Measurements from ENCODE around the gene SMYD3. TPM values are rescaled to one million over a fixed set of nuclear protein-coding genes. Genes with fewer than 3 reads are reported as not detected.

SMYD3 gene
- total RNA-seq, 2 donors from 2014 or later: 23.8 to 34.0 TPM

GRCh38 chr1:245880754-245881403 lies 626.2 kb downstream of the SMYD3 start:
- H3K4me1 Mint-ChIP-seq: no peaks in the 10 kb centered on the region
- H3K4me3 Mint-ChIP-seq: no peak overlapping the region
- H3K36me3 Mint-ChIP-seq (ENCODE audit: low read depth): no peaks in the 10 kb centered on the region
- no peak for ATAC-seq (replicated peaks)
- H3K27me3 Mint-ChIP-seq: no peaks in the 10 kb centered on the region
- H3K27ac Mint-ChIP-seq: no peak overlapping the region
- no peaks in the 10 kb centered on the region for H3K9me3 Mint-ChIP-seq

- Mint-ChIP-seq H3K27ac (no peak overlapping the region), H3K36me3 (ENCODE audit: low read depth) (no peaks in the 10 kb centered on the region), H3K9me3 (no peaks in the 10 kb centered on the region), H3K4me1 (no peaks in the 10 kb centered on the region), H3K27me3 (no peaks in the 10 kb centered on the region), H3K4me3 (no peak overlapping the region)
- ATAC-seq (replicated peaks): no peak
These were observed 628.0 kb downstream of the SMYD3 start for GRCh38 chr1:245879091-245879490.

GRCh38 chr1:245878585-245878984 lies 628.5 kb downstream of the SMYD3 start:
- no peaks in the 10 kb centered on the region for H3K9me3 Mint-ChIP-seq
- no peaks in the 10 kb centered on the region for H3K36me3 Mint-ChIP-seq (ENCODE audit: low read depth)
- no peaks in the 10 kb centered on the region for H3K4me1 Mint-ChIP-seq
- ATAC-seq (replicated peaks): no peak
- H3K4me3 Mint-ChIP-seq: no peak overlapping the region
- H3K27me3 Mint-ChIP-seq: no peaks in the 10 kb centered on the region
- H3K27ac Mint-ChIP-seq: no peak overlapping the region

DNA sequence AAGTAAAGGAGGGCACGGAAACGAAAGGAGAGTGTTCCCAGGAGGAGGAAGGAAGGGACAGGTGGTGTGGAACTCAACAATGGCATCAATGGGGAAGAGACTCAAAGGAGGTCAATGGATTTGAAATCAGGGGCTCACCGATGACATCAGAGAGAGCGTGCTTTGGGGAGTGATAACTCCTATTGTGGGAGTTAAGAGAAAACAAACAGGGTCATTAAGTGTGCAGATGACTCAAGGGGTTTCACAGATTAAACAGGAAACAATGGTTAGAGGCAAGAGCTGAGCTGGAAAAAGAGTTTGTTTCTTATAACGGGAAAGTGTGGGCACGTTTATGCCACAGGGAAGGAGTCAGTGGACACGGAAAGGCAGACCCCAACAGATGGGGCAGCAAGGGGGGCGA lies 629.1 kb downstream of the SMYD3 start:
- no peaks in the 10 kb centered on the region for H3K27me3 Mint-ChIP-seq
- ATAC-seq (replicated peaks): no peak
- H3K36me3 Mint-ChIP-seq (ENCODE audit: low read depth): no peaks in the 10 kb centered on the region
- no peak overlapping the region for H3K27ac Mint-ChIP-seq
- H3K4me3 Mint-ChIP-seq: no peak overlapping the region
- H3K9me3 Mint-ChIP-seq: no peaks in the 10 kb centered on the region
- no peaks in the 10 kb centered on the region for H3K4me1 Mint-ChIP-seq

DNA sequence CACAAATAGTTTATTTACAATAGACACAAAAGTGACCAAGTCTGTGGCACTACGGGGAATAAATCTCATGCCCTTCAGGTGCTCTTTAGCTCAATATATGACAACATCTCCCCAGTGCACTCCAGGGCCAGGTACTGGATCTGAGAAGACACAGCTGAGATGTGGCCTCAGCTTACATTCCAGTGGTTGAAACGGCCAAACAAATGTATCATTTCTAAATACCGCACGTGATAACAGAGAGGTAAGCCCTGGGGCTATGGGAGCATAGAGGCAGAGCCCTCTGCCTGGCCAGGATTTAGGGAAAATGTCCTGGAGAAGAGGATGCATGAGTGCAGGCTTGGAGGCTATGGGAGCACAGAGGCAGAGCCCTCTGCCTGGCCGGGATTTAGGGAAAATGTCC lies 630.5 kb downstream of the SMYD3 start:
- H3K27ac Mint-ChIP-seq: no peak overlapping the region
- H3K36me3 Mint-ChIP-seq (ENCODE audit: low read depth): no peaks in the 10 kb centered on the region
- no peak overlapping the region for H3K4me3 Mint-ChIP-seq
- H3K9me3 Mint-ChIP-seq: no peaks in the 10 kb centered on the region
- H3K27me3 Mint-ChIP-seq: no peaks in the 10 kb centered on the region
- ATAC-seq (replicated peaks): no peak
- no peaks in the 10 kb centered on the region for H3K4me1 Mint-ChIP-seq

DNA sequence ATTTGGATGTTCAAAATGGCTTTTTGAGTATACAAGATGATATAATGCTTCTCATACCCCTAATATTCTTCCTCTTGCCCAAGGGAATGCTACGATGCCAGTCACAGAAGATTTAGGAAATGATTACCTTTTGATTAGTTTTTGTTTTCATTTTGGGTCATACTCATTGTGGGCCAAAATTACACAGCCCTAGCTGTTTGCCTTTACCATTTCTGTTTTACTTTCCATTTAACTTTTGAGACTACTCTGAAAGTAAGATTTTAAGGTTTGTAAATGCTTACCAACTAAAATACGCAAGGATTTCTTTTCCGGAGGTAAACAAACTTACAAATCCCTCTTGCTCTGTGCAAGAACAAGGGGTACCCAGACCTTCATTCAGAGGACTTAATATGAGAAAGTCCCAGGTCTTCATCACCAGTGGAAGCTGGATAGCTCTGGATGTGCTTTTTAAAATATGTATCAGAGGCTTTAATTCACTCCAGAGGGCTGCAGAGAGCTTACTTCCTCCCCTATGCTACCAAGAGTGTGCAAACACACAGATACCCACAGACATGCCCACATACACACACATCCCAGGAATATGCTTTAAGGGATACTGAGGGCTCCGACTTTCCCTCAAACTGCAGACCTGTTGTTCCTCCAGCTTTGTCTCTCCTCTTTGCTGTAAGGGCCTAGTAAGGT lies 631.4 kb downstream of the SMYD3 start:
- H3K36me3 Mint-ChIP-seq (ENCODE audit: low read depth): no peaks in the 10 kb centered on the region
- H3K27me3 Mint-ChIP-seq: no peaks in the 10 kb centered on the region
- H3K9me3 Mint-ChIP-seq: no peaks in the 10 kb centered on the region
- no peak overlapping the region for H3K4me3 Mint-ChIP-seq
- H3K4me1 Mint-ChIP-seq: no peaks in the 10 kb centered on the region
- no peak for ATAC-seq (replicated peaks)
- no peak overlapping the region for H3K27ac Mint-ChIP-seq

DNA sequence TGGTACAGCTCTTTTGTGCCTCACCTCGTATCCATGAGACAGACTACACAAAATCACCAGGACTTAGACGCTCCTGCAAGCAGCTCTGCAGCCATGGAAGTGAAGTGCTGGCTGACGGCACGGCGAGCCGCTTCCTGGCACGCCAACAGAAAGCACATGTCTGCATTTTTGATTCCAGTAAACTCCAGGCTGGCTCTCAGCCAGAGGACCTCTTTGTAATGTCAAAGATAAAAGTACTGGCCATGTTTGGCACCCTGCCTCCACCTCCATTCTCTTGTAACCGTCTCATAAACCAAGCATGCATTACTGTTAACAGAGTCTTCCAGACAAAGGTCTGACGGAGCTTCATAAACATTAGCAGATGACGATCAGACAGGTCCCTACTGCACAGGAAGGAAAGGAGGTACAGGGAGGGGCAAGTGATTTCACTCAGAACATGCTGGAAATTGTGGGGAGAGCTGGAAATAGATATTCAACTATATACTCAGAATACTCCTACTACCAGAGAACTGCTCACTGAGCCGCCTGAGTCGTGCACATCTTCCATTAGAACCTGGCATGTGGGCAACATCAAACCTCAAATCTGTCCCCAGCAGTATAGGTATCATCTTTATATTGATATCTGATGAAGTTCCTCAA lies 632.0 kb downstream of the SMYD3 start:
- Mint-ChIP-seq H3K4me3 (no peak overlapping the region), H3K27ac (no peak overlapping the region), H3K36me3 (ENCODE audit: low read depth) (no peaks in the 10 kb centered on the region), H3K4me1 (no peaks in the 10 kb centered on the region), H3K9me3 (no peaks in the 10 kb centered on the region), H3K27me3 (no peaks in the 10 kb centered on the region)
- ATAC-seq (replicated peaks): no peak

GRCh38 chr1:245873883-245874671 lies 633.0 kb downstream of the SMYD3 start:
- H3K36me3 Mint-ChIP-seq (ENCODE audit: low read depth): no peaks in the 10 kb centered on the region
- H3K9me3 Mint-ChIP-seq: no peaks in the 10 kb centered on the region
- no peak overlapping the region for H3K27ac Mint-ChIP-seq
- no peaks in the 10 kb centered on the region for H3K4me1 Mint-ChIP-seq
- H3K4me3 Mint-ChIP-seq: no peak overlapping the region
- no peaks in the 10 kb centered on the region for H3K27me3 Mint-ChIP-seq
- no peak for ATAC-seq (replicated peaks)

DNA sequence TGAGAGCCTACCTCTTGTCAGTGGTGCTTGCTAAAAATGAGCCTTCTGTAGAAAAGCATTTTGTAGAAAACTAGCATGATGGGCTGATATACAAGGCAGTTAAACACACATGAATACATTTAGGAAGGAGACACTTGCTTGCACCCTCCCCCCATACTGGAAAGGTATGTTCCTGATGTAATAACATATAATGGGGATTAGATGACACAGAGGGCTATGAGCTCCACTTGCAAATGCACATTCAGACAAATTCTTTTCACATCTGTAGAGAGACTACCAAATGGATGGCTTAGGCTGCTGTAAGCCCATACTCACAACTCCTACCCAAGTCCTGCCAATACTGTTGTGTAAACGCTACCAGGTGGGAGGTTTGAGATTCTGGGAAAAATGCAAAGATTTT lies 634.0 kb downstream of the SMYD3 start:
- no peaks in the 10 kb centered on the region for H3K4me1 Mint-ChIP-seq
- H3K27me3 Mint-ChIP-seq: no peaks in the 10 kb centered on the region
- ATAC-seq (replicated peaks): no peak
- no peaks in the 10 kb centered on the region for H3K9me3 Mint-ChIP-seq
- no peak overlapping the region for H3K27ac Mint-ChIP-seq
- no peaks in the 10 kb centered on the region for H3K36me3 Mint-ChIP-seq (ENCODE audit: low read depth)
- H3K4me3 Mint-ChIP-seq: no peak overlapping the region

DNA sequence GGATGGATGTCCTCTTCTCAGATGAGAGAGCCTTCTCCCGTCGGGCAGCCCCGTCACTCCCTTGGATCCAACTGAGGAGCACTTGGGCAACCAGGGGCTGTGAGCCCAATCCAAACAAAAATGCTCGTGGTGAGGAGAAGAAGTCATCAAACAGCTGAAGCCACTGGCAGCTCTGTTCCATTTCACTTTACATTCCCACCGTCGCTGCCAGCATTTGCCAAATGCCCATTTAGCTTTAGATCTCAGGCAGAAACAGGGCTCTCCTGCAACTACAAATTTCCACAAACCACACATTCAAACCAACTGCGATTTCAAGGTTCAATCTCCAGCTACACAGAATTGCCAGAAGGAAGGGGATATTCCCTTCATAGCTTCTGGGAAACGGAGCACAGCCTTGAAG lies 634.6 kb downstream of the SMYD3 start:
- no peak overlapping the region for H3K4me3 Mint-ChIP-seq
- no peak for ATAC-seq (replicated peaks)
- no peaks in the 10 kb centered on the region for H3K36me3 Mint-ChIP-seq (ENCODE audit: low read depth)
- H3K4me1 Mint-ChIP-seq: no peaks in the 10 kb centered on the region
- no peak overlapping the region for H3K27ac Mint-ChIP-seq
- no peaks in the 10 kb centered on the region for H3K27me3 Mint-ChIP-seq
- no peaks in the 10 kb centered on the region for H3K9me3 Mint-ChIP-seq

DNA sequence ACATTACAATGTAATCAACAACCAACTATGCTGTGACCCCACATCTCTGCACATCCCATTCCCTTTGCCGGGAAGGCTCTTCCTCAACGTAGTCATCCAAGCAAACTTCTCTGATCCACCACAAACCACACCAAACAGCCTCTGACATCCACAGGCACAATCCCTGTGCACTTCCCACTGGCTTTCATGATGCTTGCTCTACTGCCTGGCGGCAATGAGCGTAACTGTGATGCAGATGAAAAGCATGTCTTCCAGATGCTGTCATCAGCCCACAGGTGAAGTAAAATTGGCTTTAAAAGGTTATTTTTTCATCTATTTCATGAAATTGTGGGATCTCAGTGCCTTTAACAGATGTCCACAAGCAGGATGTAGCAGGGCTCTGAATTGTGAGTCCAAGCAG lies 635.2 kb downstream of the SMYD3 start:
- Mint-ChIP-seq H3K4me3 (no peak overlapping the region), H3K27me3 (no peaks in the 10 kb centered on the region), H3K36me3 (ENCODE audit: low read depth) (no peaks in the 10 kb centered on the region), H3K9me3 (no peaks in the 10 kb centered on the region), H3K4me1 (no peaks in the 10 kb centered on the region), H3K27ac (no peak overlapping the region)
- no peak for ATAC-seq (replicated peaks)

GRCh38 chr1:245871191-245871590 lies 635.9 kb downstream of the SMYD3 start:
- no peak overlapping the region for H3K4me3 Mint-ChIP-seq
- no peak overlapping the region for H3K27ac Mint-ChIP-seq
- ATAC-seq (replicated peaks): no peak
- no peaks in the 10 kb centered on the region for H3K36me3 Mint-ChIP-seq (ENCODE audit: low read depth)
- no peaks in the 10 kb centered on the region for H3K4me1 Mint-ChIP-seq
- H3K27me3 Mint-ChIP-seq: no peaks in the 10 kb centered on the region
- H3K9me3 Mint-ChIP-seq: no peaks in the 10 kb centered on the region

DNA sequence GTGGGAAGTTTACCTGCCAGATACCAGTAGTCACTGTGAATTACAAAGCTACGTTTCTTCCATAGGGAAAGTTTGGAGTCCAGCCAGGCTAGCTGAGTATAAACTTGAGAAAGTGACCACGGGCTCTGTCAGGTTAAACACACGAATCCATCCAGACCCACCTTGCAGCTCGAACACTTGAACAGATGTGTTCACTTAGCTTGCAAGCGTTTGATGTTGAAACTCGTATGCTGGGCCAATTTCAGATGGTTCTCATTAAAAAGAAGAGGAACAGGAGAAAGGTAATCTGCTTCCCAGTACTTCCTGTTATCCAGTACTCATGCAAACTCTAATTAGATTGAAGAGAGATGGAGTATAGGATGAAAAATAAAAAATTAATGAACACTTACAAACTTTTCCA lies 636.4 kb downstream of the SMYD3 start:
- H3K27me3 Mint-ChIP-seq: no peaks in the 10 kb centered on the region
- no peak overlapping the region for H3K4me3 Mint-ChIP-seq
- no peak for ATAC-seq (replicated peaks)
- H3K4me1 Mint-ChIP-seq: no peaks in the 10 kb centered on the region
- no peaks in the 10 kb centered on the region for H3K9me3 Mint-ChIP-seq
- H3K27ac Mint-ChIP-seq: no peak overlapping the region
- H3K36me3 Mint-ChIP-seq (ENCODE audit: low read depth): no peaks in the 10 kb centered on the region

DNA sequence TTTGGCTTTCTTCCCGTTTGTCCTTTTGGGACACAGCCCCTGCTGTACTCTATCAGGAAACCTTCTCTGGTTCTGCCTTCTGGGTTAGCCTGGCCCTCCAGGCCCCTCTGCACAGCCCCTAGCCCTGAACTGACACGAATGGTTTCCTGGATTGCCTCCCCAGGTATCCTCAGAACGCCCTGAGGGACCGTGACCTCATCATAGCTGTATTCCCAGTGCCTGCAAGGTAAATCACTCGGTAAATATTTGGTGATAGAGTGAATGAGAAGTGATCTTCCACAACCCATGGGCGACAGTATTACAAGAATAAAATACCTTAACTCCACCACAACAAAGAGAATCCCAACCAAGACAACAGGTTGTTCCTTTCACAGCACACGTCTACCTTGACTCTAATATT lies 637.2 kb downstream of the SMYD3 start:
- H3K9me3 Mint-ChIP-seq: no peaks in the 10 kb centered on the region
- H3K27ac Mint-ChIP-seq: no peak overlapping the region
- ATAC-seq (replicated peaks): no peak
- H3K4me3 Mint-ChIP-seq: no peak overlapping the region
- no peaks in the 10 kb centered on the region for H3K4me1 Mint-ChIP-seq
- no peaks in the 10 kb centered on the region for H3K27me3 Mint-ChIP-seq
- peaks cover 2% of the 10 kb centered on the region for H3K36me3 Mint-ChIP-seq (ENCODE audit: low read depth)

- Mint-ChIP-seq H3K9me3 (no peaks in the 10 kb centered on the region), H3K27ac (no peak overlapping the region), H3K36me3 (ENCODE audit: low read depth) (peaks cover 4% of the 10 kb centered on the region), H3K4me3 (no peak overlapping the region), H3K4me1 (no peaks in the 10 kb centered on the region), H3K27me3 (no peaks in the 10 kb centered on the region)
- ATAC-seq (replicated peaks): no peak
These were observed 639.3 kb downstream of the SMYD3 start for GRCh38 chr1:245867738-245868137.
